SK-N-MC (cell line): ENCODE results near the gene CLEC14A.

Experiments
- EZH2 ChIP-seq: fragments of 200-600 bp; sonication (generic); IDR thresholded peaks from one replicate; pipeline ENCODE4 v1.6.1; 2017; ENCODE audit warnings: antibody characterized with exemption
- FOXP2 ChIP-seq: optimal IDR thresholded peaks from 2 replicates; pipeline ENCODE3; 2011; ENCODE audit warnings: mild to moderate bottlenecking, moderate library complexity; ENCODE audit not compliant: insufficient read depth; ENCODE audit errors: extremely low read length, control extremely low read depth
- POLR2AphosphoS5 ChIP-seq: IDR thresholded peaks from 2 replicates; pipeline ENCODE4 v1.6.1; 2012; ENCODE audit warnings: mild to moderate bottlenecking, low read depth, low read length, borderline replicate concordance

DNA sequence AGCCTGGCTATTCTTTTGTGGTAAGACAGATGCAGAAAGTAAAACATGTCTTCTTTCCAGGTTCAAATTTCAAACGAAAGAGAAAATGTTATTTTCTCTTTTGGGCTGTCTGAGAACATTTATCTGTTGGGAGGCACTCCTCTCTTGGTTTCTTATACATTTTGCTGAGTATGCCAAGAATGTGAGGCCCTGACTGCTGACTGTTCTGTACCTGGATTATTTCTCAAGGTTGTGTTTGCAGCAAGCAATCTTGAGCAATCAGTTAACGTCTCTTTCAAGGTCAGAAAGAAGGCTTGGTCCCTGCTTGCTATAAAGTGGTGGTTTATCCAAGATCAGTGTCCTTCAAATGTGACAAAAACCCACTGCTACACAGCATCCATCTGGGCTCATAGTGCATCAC, 38.3 kb downstream of the CLEC14A start:
- no peak for TF ChIP-seq POLR2AphosphoS5
- TF ChIP-seq FOXP2 = no peak
- no peak for TF ChIP-seq EZH2
